ENCODE data around the gene ADCY6.

GRCh38 chr12:48813465-48814261, 24.8 kb upstream of the ADCY6 start:
- TF ChIP-seq CTCF (conservative IDR thresholded peaks at IDR 0.05; ENCODE audit: low read depth, low read length) (no peak), EZH2phosphoT487 (IDR thresholded peaks at IDR 0.05; ENCODE audit: borderline replicate concordance, low read length) (no peak)
